ENCODE data around the gene LIX1.

The LIX1 gene

GRCh38 chr5:97134634-97135033 lies 7.8 kb downstream of the LIX1 start:
- Histone ChIP-seq H3K27me3 (ENCODE audit: insufficient read depth, low read length) (no peaks in the 10 kb centered on the region), H3K9me3 (ENCODE audit: low read length) (no peaks in the 10 kb centered on the region), H3F3A (ENCODE audit: insufficient read depth, low read length) (no peaks in the 10 kb centered on the region), H3K27ac (ENCODE audit: low read depth, low read length, poor library complexity, severe bottlenecking) (no peak overlapping the region), H4K20me1 (ENCODE audit: insufficient read depth, low read length) (no peaks in the 10 kb centered on the region), H3K9me2 (ENCODE audit: low read depth, low read length) (no peaks in the 10 kb centered on the region), H2AFZ (ENCODE audit: low read length) (no peak overlapping the region), H3K4me3 (ENCODE audit: low read depth, low read length, poor library complexity, severe bottlenecking) (no peak overlapping the region), H3K9ac (ENCODE audit: low read length) (no peak overlapping the region), H3K79me2 (ENCODE audit: insufficient read depth, low read length) (no peaks in the 10 kb centered on the region), H3K4me2 (ENCODE audit: low read length) (no peak overlapping the region), H3K4me1 (ENCODE audit: insufficient read depth, low read length, severe bottlenecking) (no peaks in the 10 kb centered on the region), H3K36me3 (ENCODE audit: insufficient read depth, low read length) (no peaks in the 10 kb centered on the region)
- no peak for TF ChIP-seq EZH2 (IDR thresholded peaks at IDR 0.05; ENCODE audit: borderline replicate concordance, low read length)
- TF ChIP-seq, protein P1, sequence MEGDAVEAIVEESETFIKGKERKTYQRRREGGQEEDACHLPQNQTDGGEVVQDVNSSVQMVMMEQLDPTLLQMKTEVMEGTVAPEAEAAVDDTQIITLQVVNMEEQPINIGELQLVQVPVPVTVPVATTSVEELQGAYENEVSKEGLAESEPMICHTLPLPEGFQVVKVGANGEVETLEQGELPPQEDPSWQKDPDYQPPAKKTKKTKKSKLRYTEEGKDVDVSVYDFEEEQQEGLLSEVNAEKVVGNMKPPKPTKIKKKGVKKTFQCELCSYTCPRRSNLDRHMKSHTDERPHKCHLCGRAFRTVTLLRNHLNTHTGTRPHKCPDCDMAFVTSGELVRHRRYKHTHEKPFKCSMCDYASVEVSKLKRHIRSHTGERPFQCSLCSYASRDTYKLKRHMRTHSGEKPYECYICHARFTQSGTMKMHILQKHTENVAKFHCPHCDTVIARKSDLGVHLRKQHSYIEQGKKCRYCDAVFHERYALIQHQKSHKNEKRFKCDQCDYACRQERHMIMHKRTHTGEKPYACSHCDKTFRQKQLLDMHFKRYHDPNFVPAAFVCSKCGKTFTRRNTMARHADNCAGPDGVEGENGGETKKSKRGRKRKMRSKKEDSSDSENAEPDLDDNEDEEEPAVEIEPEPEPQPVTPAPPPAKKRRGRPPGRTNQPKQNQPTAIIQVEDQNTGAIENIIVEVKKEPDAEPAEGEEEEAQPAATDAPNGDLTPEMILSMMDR (IDR thresholded peaks at IDR 0.05; ENCODE audit: low read length): no peak

DNA sequence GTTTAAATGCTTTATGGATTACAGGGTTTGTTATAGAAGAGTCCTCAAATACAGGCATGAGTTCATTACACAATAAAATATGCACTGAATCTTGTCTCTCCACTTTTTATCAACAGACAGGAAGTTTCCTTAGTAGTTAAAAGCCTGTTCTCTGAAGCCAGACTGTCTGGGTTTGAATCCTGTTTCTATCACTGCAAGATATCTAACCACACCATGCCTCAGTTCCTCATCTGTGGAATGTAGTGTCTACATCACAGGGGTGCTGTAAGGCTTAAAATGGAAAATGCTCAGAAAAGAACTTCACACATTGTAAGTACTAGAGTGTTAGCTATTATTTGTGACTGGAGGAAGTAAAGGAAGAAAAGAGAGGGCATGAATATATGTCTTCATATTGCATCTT lies 9.3 kb downstream of the LIX1 start:
- Histone ChIP-seq H2AFZ (ENCODE audit: low read length) (no peak overlapping the region), H3K4me1 (ENCODE audit: insufficient read depth, low read length, severe bottlenecking) (no peaks in the 10 kb centered on the region), H3F3A (ENCODE audit: insufficient read depth, low read length) (no peaks in the 10 kb centered on the region), H3K4me3 (ENCODE audit: low read depth, low read length, poor library complexity, severe bottlenecking) (no peak overlapping the region), H4K20me1 (ENCODE audit: insufficient read depth, low read length) (no peaks in the 10 kb centered on the region), H3K36me3 (ENCODE audit: insufficient read depth, low read length) (no peaks in the 10 kb centered on the region), H3K27me3 (ENCODE audit: insufficient read depth, low read length) (no peaks in the 10 kb centered on the region), H3K27ac (ENCODE audit: low read depth, low read length, poor library complexity, severe bottlenecking) (no peak overlapping the region), H3K79me2 (ENCODE audit: insufficient read depth, low read length) (no peaks in the 10 kb centered on the region), H3K4me2 (ENCODE audit: low read length) (no peak overlapping the region), H3K9ac (ENCODE audit: low read length) (no peak overlapping the region), H3K9me3 (ENCODE audit: low read length) (no peaks in the 10 kb centered on the region), H3K9me2 (ENCODE audit: low read depth, low read length) (no peaks in the 10 kb centered on the region)
- TF ChIP-seq EZH2 (IDR thresholded peaks at IDR 0.05; ENCODE audit: borderline replicate concordance, low read length): no peak
- TF ChIP-seq, protein P1 (IDR thresholded peaks at IDR 0.05; ENCODE audit: low read length): no peak

DNA sequence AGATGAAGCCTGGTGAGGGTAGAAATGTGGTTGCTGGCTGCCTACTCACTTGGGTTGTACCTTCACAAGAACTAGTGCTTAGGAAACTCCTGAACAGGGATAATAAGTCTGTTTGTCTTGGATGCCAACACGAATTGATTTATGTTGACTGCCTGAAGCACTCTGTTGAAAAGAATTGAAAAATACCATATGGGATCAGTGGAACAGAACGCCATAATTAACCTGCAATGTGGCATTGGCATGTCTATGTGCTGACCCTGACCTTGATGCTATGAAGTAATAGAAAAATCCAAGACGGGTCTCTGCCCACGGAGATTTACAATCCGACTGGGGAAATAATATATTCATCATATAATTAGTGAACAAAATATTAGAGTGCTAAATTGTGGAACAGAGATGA lies 10.5 kb downstream of the LIX1 start:
- Histone ChIP-seq H3K4me2 (ENCODE audit: low read length) (no peak overlapping the region), H3K79me2 (ENCODE audit: insufficient read depth, low read length) (no peaks in the 10 kb centered on the region), H3K9me2 (ENCODE audit: low read depth, low read length) (no peaks in the 10 kb centered on the region), H3K9ac (ENCODE audit: low read length) (no peak overlapping the region), H3K27ac (ENCODE audit: low read depth, low read length, poor library complexity, severe bottlenecking) (no peak overlapping the region), H3K27me3 (ENCODE audit: insufficient read depth, low read length) (no peaks in the 10 kb centered on the region), H3F3A (ENCODE audit: insufficient read depth, low read length) (no peaks in the 10 kb centered on the region), H3K36me3 (ENCODE audit: insufficient read depth, low read length) (no peaks in the 10 kb centered on the region), H2AFZ (ENCODE audit: low read length) (no peak overlapping the region), H3K4me1 (ENCODE audit: insufficient read depth, low read length, severe bottlenecking) (no peaks in the 10 kb centered on the region), H3K4me3 (ENCODE audit: low read depth, low read length, poor library complexity, severe bottlenecking) (no peak overlapping the region), H4K20me1 (ENCODE audit: insufficient read depth, low read length) (no peaks in the 10 kb centered on the region), H3K9me3 (ENCODE audit: low read length) (no peaks in the 10 kb centered on the region)
- TF ChIP-seq, protein P1 (IDR thresholded peaks at IDR 0.05; ENCODE audit: low read length): no peak
- TF ChIP-seq EZH2 (IDR thresholded peaks at IDR 0.05; ENCODE audit: borderline replicate concordance, low read length): no peak

Data from OCI-LY1 (cell line).